ENCODE measurements around the gene C2orf92.
A peak's percentile ranks its signal among the peaks of the same experiment; 100 is the strongest.

Gene C2orf92

GRCh38 chr2:97732436-97733340, 63.2 kb downstream of the C2orf92 start:
- no peak for DNase-seq

- no peak for DNase-seq
Measured at GRCh38 chr2:97733341-97734035, 64.0 kb downstream of the C2orf92 start.

GRCh38 chr2:97734061-97735051, 64.8 kb downstream of the C2orf92 start:
- no peak for DNase-seq

- no peak for DNase-seq
Measured at GRCh38 chr2:97735161-97735561, 65.6 kb downstream of the C2orf92 start.

- DNase-seq, result no peak
Measured at GRCh38 chr2:97736185-97736584, 66.7 kb downstream of the C2orf92 start.

GRCh38 chr2:97736608-97737330, 67.3 kb downstream of the C2orf92 start:
- DNase-seq, result no peak

GRCh38 chr2:97737421-97738178, 68.1 kb downstream of the C2orf92 start:
- no peak for DNase-seq

GRCh38 chr2:97738179-97739019, 68.9 kb downstream of the C2orf92 start:
- no peak for DNase-seq

- no peak for DNase-seq
Measured at GRCh38 chr2:97739020-97739892, 69.7 kb downstream of the C2orf92 start.

- DNase-seq, result peak; percentile 37
Measured at GRCh38 chr2:97739893-97740245, 70.4 kb downstream of the C2orf92 start.

GRCh38 chr2:97740590-97741182, 71.2 kb downstream of the C2orf92 start:
- peak; percentile 86 for DNase-seq

- no peak for DNase-seq
Measured at GRCh38 chr2:97741251-97741650, 71.7 kb downstream of the C2orf92 start.

- no peak for DNase-seq
Measured at GRCh38 chr2:97741686-97742085, 72.2 kb downstream of the C2orf92 start.

GRCh38 chr2:97742381-97742847, 72.9 kb downstream of the C2orf92 start:
- no peak for DNase-seq

GRCh38 chr2:97743913-97744312, 74.4 kb downstream of the C2orf92 start:
- DNase-seq, result no peak

GRCh38 chr2:97745474-97746174, 76.1 kb downstream of the C2orf92 start:
- no peak for DNase-seq

- DNase-seq, result no peak
Measured at GRCh38 chr2:97747285-97747684, 77.8 kb downstream of the C2orf92 start.

- DNase-seq, result no peak
Measured at GRCh38 chr2:97747716-97748115, 78.2 kb downstream of the C2orf92 start.
